ENCODE measurements around the gene VSIR.
A peak's percentile ranks its signal among the peaks of the same experiment; 100 is the strongest.

Gene VSIR

GRCh38 chr10:71753091-71753959, 20.0 kb downstream of the VSIR start:
- Histone ChIP-seq H2AFZ (ENCODE audit: low read depth, low read length) (no peak overlapping the region), H3K36me3 (ENCODE audit: insufficient read depth, low read length) (peaks cover 8% of the 10 kb centered on the region; the same call in 1 of the 2 replicates), H3K27me3 (ENCODE audit: insufficient read depth, low read length, poor library complexity) (no peaks in the 10 kb centered on the region), H4K20me1 (ENCODE audit: insufficient read depth, low read length) (no peaks in the 10 kb centered on the region), H3K79me2 (ENCODE audit: insufficient read depth, low read length) (no peaks in the 10 kb centered on the region), H3K4me3 (ENCODE audit: low read depth in 1 of 2, low read length in 2 of 2) (no peak overlapping the region), H3K27ac (ENCODE audit: low read length) (peak overlapping the region; percentile 32), H3K4me2 (ENCODE audit: insufficient read depth, low read length) (no peak overlapping the region), H3K9me3 (ENCODE audit: insufficient read depth, low read length, severe bottlenecking) (no peaks in the 10 kb centered on the region), H3K9ac (ENCODE audit: low read depth, low read length) (no peak overlapping the region), H3K4me1 (ENCODE audit: insufficient read depth, low read length) (peaks cover 65% of the 10 kb centered on the region)
- ATAC-seq (ENCODE audit: insufficient read depth, low read depth) (no peak), DNase-seq (no peak)
- TF ChIP-seq EZH2 (IDR thresholded peaks at IDR 0.05; ENCODE audit: borderline replicate concordance, low read depth, low read length, severe bottlenecking) (no peak), CTCF (IDR thresholded peaks at IDR 0.05; ENCODE audit: borderline replicate concordance, extremely low read depth, low read length, poor library complexity, severe bottlenecking) (no peak)

GRCh38 chr10:71752391-71753090, 20.8 kb downstream of the VSIR start:
- H3K9me3 ChIP-seq (ENCODE audit: insufficient read depth, low read length, severe bottlenecking): no peaks in the 10 kb centered on the region
- H3K4me1 ChIP-seq (ENCODE audit: insufficient read depth, low read length): peaks cover 65% of the 10 kb centered on the region
- ATAC-seq (ENCODE audit: insufficient read depth, low read depth) (no peak), DNase-seq (no peak)
- no peak for TF ChIP-seq CTCF (IDR thresholded peaks at IDR 0.05; ENCODE audit: borderline replicate concordance, extremely low read depth, low read length, poor library complexity, severe bottlenecking)
- no peak for TF ChIP-seq EZH2 (IDR thresholded peaks at IDR 0.05; ENCODE audit: borderline replicate concordance, low read depth, low read length, severe bottlenecking)
- no peaks in the 10 kb centered on the region for H4K20me1 ChIP-seq (ENCODE audit: insufficient read depth, low read length)
- H3K9ac ChIP-seq (ENCODE audit: low read depth, low read length): no peak overlapping the region
- no peaks in the 10 kb centered on the region for H3K79me2 ChIP-seq (ENCODE audit: insufficient read depth, low read length)
- no peaks in the 10 kb centered on the region for H3K27me3 ChIP-seq (ENCODE audit: insufficient read depth, low read length, poor library complexity)
- H3K4me3 ChIP-seq (ENCODE audit: low read depth in 1 of 2, low read length in 2 of 2): no peak overlapping the region
- peak overlapping the region; percentile 39 for H3K27ac ChIP-seq (ENCODE audit: low read length)
- H3K36me3 ChIP-seq (ENCODE audit: insufficient read depth, low read length): peaks cover 8% of the 10 kb centered on the region; the same call in 1 of the 2 replicates
- no peak overlapping the region for H2AFZ ChIP-seq (ENCODE audit: low read depth, low read length)
- no peak overlapping the region for H3K4me2 ChIP-seq (ENCODE audit: insufficient read depth, low read length)

GRCh38 chr10:71751515-71752224, 21.6 kb downstream of the VSIR start:
- peak overlapping the region; percentile 32 for H3K27ac ChIP-seq (ENCODE audit: low read length)
- peaks cover 65% of the 10 kb centered on the region for H3K4me1 ChIP-seq (ENCODE audit: insufficient read depth, low read length)
- H3K27me3 ChIP-seq (ENCODE audit: insufficient read depth, low read length, poor library complexity): no peaks in the 10 kb centered on the region
- H3K36me3 ChIP-seq (ENCODE audit: insufficient read depth, low read length): peaks cover 8% of the 10 kb centered on the region; the same call in 1 of the 2 replicates
- ATAC-seq (ENCODE audit: insufficient read depth, low read depth): no peak
- H4K20me1 ChIP-seq (ENCODE audit: insufficient read depth, low read length): no peaks in the 10 kb centered on the region
- H3K4me3 ChIP-seq (ENCODE audit: low read depth in 1 of 2, low read length in 2 of 2): no peak overlapping the region
- H3K9me3 ChIP-seq (ENCODE audit: insufficient read depth, low read length, severe bottlenecking): no peaks in the 10 kb centered on the region
- no peaks in the 10 kb centered on the region for H3K79me2 ChIP-seq (ENCODE audit: insufficient read depth, low read length)
- no peak overlapping the region for H3K9ac ChIP-seq (ENCODE audit: low read depth, low read length)
- no peak for TF ChIP-seq EZH2 (IDR thresholded peaks at IDR 0.05; ENCODE audit: borderline replicate concordance, low read depth, low read length, severe bottlenecking)
- TF ChIP-seq CTCF (IDR thresholded peaks at IDR 0.05; ENCODE audit: borderline replicate concordance, extremely low read depth, low read length, poor library complexity, severe bottlenecking): no peak
- no peak overlapping the region for H2AFZ ChIP-seq (ENCODE audit: low read depth, low read length)
- DNase-seq: no peak
- no peak overlapping the region for H3K4me2 ChIP-seq (ENCODE audit: insufficient read depth, low read length)

Data from DND-41 (cell line).